Sigmoid colon (tissue), 7 donors: ENCODE data around the gene CCT2. TPM values are rescaled to one million over a fixed set of nuclear protein-coding genes. Genes with fewer than 3 reads are reported as not detected.

Source experiments
- DNase-seq: peaks from one replicate; pipeline ENCODE4 v3.0.0-alpha.2; 2019
- H3K27ac ChIP-seq, 4 donors: fragments of 200-600 bp; sonication (generic); one replicate each; pipeline ENCODE4 v1.5.1; 2016 to 2019; ENCODE audit warnings: mild to moderate bottlenecking in 1 of 4
- H3K27me3 ChIP-seq, 3 donors: fragments of 200-600 bp; sonication (generic); one replicate each; pipeline ENCODE4 v1.5.1; 2019; ENCODE audit warnings: mild to moderate bottlenecking in 1 of 3
- H3K36me3 ChIP-seq, 4 donors: fragments of 200-600 bp; sonication (generic); one replicate each; pipeline ENCODE4 v1.5.1; 2016 to 2019
- H3K4me1 ChIP-seq, 4 donors: fragments of 200-600 bp; sonication (generic); one replicate each; pipeline ENCODE4 v1.5.1; 2017 to 2019
- H3K4me3 ChIP-seq, 4 donors: fragments of 200-600 bp; sonication (generic); one replicate each; pipeline ENCODE4 v1.5.1; 2017 to 2019; ENCODE audit warnings: mild to moderate bottlenecking in 2 of 4, moderate library complexity in 1 of 4
- H3K9me3 ChIP-seq, 4 donors: fragments of 200-600 bp in 3 of 4; sonication (generic) in 3 of 4; one replicate each; pipeline versions ENCODE4 v1.5.1 to v1.6.1; 2013 to 2019
- EP300 ChIP-seq, 4 donors: sonication (generic); formaldehyde crosslinking; IDR thresholded peaks; one replicate each; pipeline ENCODE4 v1.6.1; 2017; ENCODE audit warnings: antibody characterized with exemption in 4 of 4
- POLR2A ChIP-seq, 2 donors: fragments of 450-650 bp; IDR thresholded peaks; one replicate each; pipeline ENCODE4 v1.6.1; 2016; ENCODE audit warnings: antibody characterized with exemption in 2 of 2, mild to moderate bottlenecking in 2 of 2, moderate library complexity in 2 of 2
- POLR2AphosphoS5 ChIP-seq, 4 donors: sonication (generic); formaldehyde crosslinking; IDR thresholded peaks; one replicate each; pipeline ENCODE4 v1.6.1; 2017; ENCODE audit warnings: antibody characterized with exemption in 4 of 4
- WGBS, 2 donors: extraction: QIAGEN DNeasy Blood & Tissue Kit; methylation state at CpG; one replicate each; pipeline ENCODE4 v1.1.7; 2013; 5-methylcytosine and 5-hydroxymethylcytosine counted together
- intact Hi-C: fragments of 100-400 bp; cut with DNase I; formaldehyde crosslinking; loops from one replicate; pipeline ENCODE4 v1.15.1; 2023
- polyA plus RNA-seq, 3 donors: library from polyadenylated mRNA; stranded (reverse); fragments of 200-250 nt; gene quantifications; one replicate each; pipeline ENCODE4 v1.2.3, GENCODE V29; 2013
- total RNA-seq, 4 donors: library from RNA; depleted of rRNA; stranded (reverse); fragments of >200 nt; gene quantifications; one replicate each; pipeline ENCODE4 v1.1.0, GENCODE V29; 2016
- TF ChIP-seq, protein P1 (sequence below), 4 experiments: fragments of 450-650 bp in 3 of 4; fragments of 200-600 bp in 1 of 4; IDR thresholded peaks; one replicate each; pipeline ENCODE4 v1.5.1; 2016 to 2019; ENCODE audit warnings: antibody characterized with exemption in 4 of 4, mild to moderate bottlenecking in 3 of 4, moderate library complexity in 2 of 4
- donor health status: healthy with polysubstance abuse.
- donor health status: Bipolar disorder and iron deficiency.
- donor health status: healthy.

CCT2 gene
- total and polyA plus RNA-seq, 7 donors: 79.9 to 126 (median 120) TPM

DNA sequence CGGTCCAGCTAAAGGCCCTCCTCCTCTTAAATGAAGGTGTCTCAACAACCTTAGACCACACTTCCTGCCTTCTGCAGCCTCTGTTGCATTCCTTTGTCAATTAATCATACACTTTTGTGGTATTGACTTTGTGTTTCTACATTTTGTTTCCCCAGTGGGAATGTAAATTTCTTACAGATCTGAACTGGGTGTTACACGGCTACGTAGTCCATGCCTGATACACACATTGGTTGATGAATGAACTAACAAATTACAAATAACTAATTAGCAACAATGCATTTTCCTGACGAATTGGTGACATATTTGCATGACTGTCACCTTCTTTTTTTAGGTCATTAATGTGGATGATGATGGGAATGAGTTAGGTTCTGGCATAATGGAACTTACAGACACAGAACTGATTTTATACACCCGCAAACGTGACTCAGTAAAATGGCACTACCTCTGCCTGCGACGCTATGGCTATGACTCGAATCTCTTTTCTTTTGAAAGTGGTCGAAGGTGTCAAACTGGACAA is 15.2 kb upstream of the CCT2 start:
- no peaks in the 10 kb centered on the region for H3K4me1 ChIP-seq
- intact Hi-C loops: loop anchor here (2.0 to 5.0 kb wide), 3 partner anchors 99 to 213 kb away; partner anchors contain the start of genes FRS2 and YEATS4
- peaks cover 0 to 51% (median 22%) of the 10 kb centered on the region in 4 donors for H3K36me3 ChIP-seq
- no peak for TF ChIP-seq POLR2AphosphoS5 (IDR thresholded peaks at IDR 0.05)
- TF ChIP-seq EP300 (IDR thresholded peaks at IDR 0.05): no peak
- TF ChIP-seq, protein P1, sequence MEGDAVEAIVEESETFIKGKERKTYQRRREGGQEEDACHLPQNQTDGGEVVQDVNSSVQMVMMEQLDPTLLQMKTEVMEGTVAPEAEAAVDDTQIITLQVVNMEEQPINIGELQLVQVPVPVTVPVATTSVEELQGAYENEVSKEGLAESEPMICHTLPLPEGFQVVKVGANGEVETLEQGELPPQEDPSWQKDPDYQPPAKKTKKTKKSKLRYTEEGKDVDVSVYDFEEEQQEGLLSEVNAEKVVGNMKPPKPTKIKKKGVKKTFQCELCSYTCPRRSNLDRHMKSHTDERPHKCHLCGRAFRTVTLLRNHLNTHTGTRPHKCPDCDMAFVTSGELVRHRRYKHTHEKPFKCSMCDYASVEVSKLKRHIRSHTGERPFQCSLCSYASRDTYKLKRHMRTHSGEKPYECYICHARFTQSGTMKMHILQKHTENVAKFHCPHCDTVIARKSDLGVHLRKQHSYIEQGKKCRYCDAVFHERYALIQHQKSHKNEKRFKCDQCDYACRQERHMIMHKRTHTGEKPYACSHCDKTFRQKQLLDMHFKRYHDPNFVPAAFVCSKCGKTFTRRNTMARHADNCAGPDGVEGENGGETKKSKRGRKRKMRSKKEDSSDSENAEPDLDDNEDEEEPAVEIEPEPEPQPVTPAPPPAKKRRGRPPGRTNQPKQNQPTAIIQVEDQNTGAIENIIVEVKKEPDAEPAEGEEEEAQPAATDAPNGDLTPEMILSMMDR (IDR thresholded peaks at IDR 0.05): no peak
- TF ChIP-seq POLR2A (IDR thresholded peaks at IDR 0.05): no peak
- H3K27ac ChIP-seq: no peak overlapping the region
- H3K9me3 ChIP-seq: no peaks in the 10 kb centered on the region
- WGBS, 2 donors: 92 to 95% methylated on average over 10 of the region's 10 CpGs
- no peaks in the 10 kb centered on the region for H3K27me3 ChIP-seq
- no peak overlapping the region for H3K4me3 ChIP-seq
- DNase-seq: no peak

DNA sequence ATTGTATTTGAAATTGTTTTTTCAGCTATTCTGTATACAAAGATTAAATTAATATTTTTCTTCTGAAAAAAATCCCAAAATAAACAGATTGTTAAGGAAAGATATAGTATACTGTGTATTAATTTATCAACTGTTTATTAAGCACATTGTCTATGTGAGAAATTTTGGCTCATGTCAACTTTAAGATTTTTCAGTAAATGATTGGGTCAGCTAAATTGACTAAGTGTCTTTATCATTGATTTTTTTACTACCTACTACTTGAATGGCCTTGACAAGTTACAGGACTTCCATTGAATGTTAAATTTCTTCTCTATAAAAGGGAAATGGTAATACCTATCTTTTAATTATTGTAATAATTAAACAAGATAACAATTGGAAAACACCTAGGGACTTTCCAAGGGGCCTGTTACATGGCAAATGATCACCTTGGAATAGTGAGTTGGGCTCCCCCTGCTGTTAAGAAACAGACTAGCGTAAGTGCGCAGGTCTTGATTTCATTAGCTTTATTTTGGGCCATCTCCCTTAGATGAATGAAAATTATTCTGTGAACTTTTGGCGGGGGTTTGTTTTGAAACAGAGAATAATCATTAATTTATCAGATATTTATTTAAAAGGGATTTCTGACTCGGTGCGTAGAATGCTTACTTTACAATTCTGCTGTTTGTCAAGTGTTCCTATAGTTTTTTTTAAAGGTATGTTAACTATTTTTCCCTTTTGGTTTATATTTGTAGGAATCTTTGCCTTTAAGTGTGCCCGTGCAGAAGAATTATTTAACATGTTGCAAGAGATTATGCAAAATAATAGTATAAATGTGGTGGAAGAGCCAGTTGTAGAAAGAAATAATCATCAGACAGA is 14.5 kb upstream of the CCT2 start:
- H3K27me3 ChIP-seq: no peaks in the 10 kb centered on the region
- H3K4me3 ChIP-seq: no peak overlapping the region
- intact Hi-C loops: loop anchor here (2.0 to 5.0 kb wide), 3 partner anchors 100 to 213 kb away; partner anchors contain the start of genes FRS2 and YEATS4
- DNase-seq: peak; percentile 68
- H3K36me3 ChIP-seq: peaks cover 0 to 55% (median 24%) of the 10 kb centered on the region in 4 donors
- TF ChIP-seq EP300 (IDR thresholded peaks at IDR 0.05): no peak
- TF ChIP-seq, protein P1 (IDR thresholded peaks at IDR 0.05): peak; percentile 47 to 77 (median 68)
- no peaks in the 10 kb centered on the region for H3K9me3 ChIP-seq
- H3K27ac ChIP-seq: no peak overlapping the region
- 38 to 55% methylated on average over 6 of the region's 6 CpGs for WGBS, 2 donors
- H3K4me1 ChIP-seq: no peaks in the 10 kb centered on the region

DNA sequence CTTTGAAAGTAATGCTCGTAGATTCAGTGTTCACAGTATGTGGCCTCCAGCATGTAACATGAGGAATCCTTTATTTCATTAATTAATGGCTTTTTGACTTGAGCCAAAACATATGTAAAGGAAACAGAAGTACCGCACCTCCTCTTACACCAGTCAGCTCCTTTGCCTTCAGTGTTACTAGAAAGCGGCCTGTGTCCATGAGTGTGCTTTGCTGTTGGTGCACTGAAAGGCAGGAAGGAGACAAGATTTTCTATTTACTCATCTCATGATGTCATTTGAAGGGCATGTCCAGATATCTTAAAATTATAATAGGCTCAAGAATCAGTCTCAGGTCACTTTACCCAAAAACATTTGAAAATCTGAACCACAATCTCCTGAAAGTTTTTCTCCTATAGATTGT is 9.9 kb upstream of the CCT2 start:
- intact Hi-C loops: no loop called here
- WGBS, 2 donors: 96 to 97% methylated on average over 3 of the region's 3 CpGs

DNA sequence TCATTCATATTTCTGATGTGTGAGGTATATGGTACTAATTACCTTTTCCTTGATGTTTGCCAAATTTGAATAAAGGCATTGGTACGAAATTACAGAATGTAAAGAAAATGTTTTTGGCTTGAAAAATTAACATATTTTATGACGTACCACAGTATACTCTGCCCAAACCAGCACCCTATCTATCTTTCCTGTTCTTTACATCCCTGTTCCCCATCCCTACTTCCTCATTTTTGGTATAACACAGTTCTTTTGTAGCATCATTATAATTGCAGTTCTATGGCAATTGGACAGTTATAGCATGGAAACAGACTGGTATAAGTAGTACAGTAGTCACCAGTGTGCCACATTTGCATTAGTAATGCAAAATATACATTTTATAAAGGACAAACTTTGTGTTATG is 7.0 kb upstream of the CCT2 start:
- TF ChIP-seq EP300 (IDR thresholded peaks at IDR 0.05): no peak
- TF ChIP-seq, protein P1 (IDR thresholded peaks at IDR 0.05): no peak
- TF ChIP-seq POLR2A (IDR thresholded peaks at IDR 0.05): no peak
- TF ChIP-seq POLR2AphosphoS5 (IDR thresholded peaks at IDR 0.05): no peak
- Histone ChIP-seq H3K36me3 (peaks cover 0 to 30% (median 12%) of the 10 kb centered on the region in 4 donors), H3K4me1 (no peaks in the 10 kb centered on the region), H3K9me3 (no peaks in the 10 kb centered on the region), H3K27me3 (no peaks in the 10 kb centered on the region), H3K4me3 (no peak overlapping the region), H3K27ac (no peak overlapping the region)
- DNase-seq: no peak
- intact Hi-C loops: no loop called here
- 83 to 96% methylated on average over 2 of the region's 2 CpGs for WGBS, 2 donors

More for the DNA sequence above, 9.9 kb upstream of the CCT2 start:
- no peaks in the 10 kb centered on the region for H3K9me3 ChIP-seq
- DNase-seq: no peak
- peaks cover 0 to 51% (median 24%) of the 10 kb centered on the region in 4 donors for H3K36me3 ChIP-seq
- H3K27ac ChIP-seq: no peak overlapping the region
- no peaks in the 10 kb centered on the region for H3K4me1 ChIP-seq
- TF ChIP-seq, protein P1 (IDR thresholded peaks at IDR 0.05): no peak
- TF ChIP-seq POLR2AphosphoS5 (IDR thresholded peaks at IDR 0.05) (no peak), POLR2A (IDR thresholded peaks at IDR 0.05) (no peak)
- H3K4me3 ChIP-seq: no peak overlapping the region
- H3K27me3 ChIP-seq: no peaks in the 10 kb centered on the region
